Thyroid gland (tissue), 4 donors: ENCODE data around the gene NTN5. TPM values are rescaled to one million over a fixed set of nuclear protein-coding genes. Genes with fewer than 3 reads are reported as not detected.

Experiments
- DNase-seq, 2 donors: peaks; one replicate each; pipeline ENCODE4 v3.0.0-alpha.2; 2019
- H3K27ac ChIP-seq, 3 donors: fragments of 200-600 bp; sonication (generic); 1 replicate in 2 of 3; 2 replicates in 1 of 3; pipeline ENCODE4 v1.5.1; 2016 to 2019; ENCODE audit warnings: mild to moderate bottlenecking in 1 of 3, moderate library complexity in 1 of 3
- H3K27me3 ChIP-seq: fragments of 200-600 bp; sonication (generic); one replicate; pipeline ENCODE4 v1.5.1; 2019
- H3K36me3 ChIP-seq, 2 donors: fragments of 200-600 bp; sonication (generic); one replicate each; pipeline ENCODE4 v1.5.1; 2016 to 2019
- H3K4me1 ChIP-seq, 2 donors: fragments of 200-600 bp; sonication (generic); one replicate each; pipeline ENCODE4 v1.5.1; 2017 to 2019
- H3K4me3 ChIP-seq, 3 donors: fragments of 200-600 bp; sonication (generic); replicated peaks in 1 of 3; 1 replicate in 2 of 3; 2 replicates in 1 of 3; pipeline ENCODE4 v1.5.1; 2016; ENCODE audit warnings: mild to moderate bottlenecking in 1 of 3
- H3K9me3 ChIP-seq: fragments of 200-600 bp; sonication (generic); one replicate; pipeline ENCODE4 v1.5.1; 2017
- CTCF ChIP-seq, 6 experiments: fragments of 200-600 bp in 3 of 6; fragments of 450-650 bp in 3 of 6; sonication (generic) in 3 of 6; IDR thresholded peaks; one replicate each; pipeline ENCODE4 v1.5.1; 2016 to 2019; ENCODE audit warnings: antibody characterized with exemption in 6 of 6, mild to moderate bottlenecking in 2 of 6, inconsistent platforms in 1 of 6, moderate library complexity in 1 of 6
- POLR2A ChIP-seq, 2 donors: fragments of 450-650 bp; IDR thresholded peaks; one replicate each; pipeline ENCODE4 v1.6.1; 2017; ENCODE audit warnings: antibody characterized with exemption in 2 of 2, mild to moderate bottlenecking in 2 of 2, moderate library complexity in 1 of 2
- WGBS, 2 donors: methylation state at CpG; one replicate each; pipeline ENCODE4 v1.1.5; 2017; 5-methylcytosine and 5-hydroxymethylcytosine counted together
- intact Hi-C: fragments of 100-400 bp; cut with DNase I; formaldehyde crosslinking; loops from one replicate; pipeline ENCODE4 v1.15.1; 2023
- total RNA-seq, 4 donors: library from RNA; depleted of rRNA; stranded (reverse); fragments of >200 nt; gene quantifications; one replicate each; pipeline ENCODE4 v1.2.3, GENCODE V29; 2016

NTN5 gene
- total RNA-seq, 4 donors from 2014 or later, result 0.45 to 1.2 (median 0.78) TPM; not detected in 1

DNA sequence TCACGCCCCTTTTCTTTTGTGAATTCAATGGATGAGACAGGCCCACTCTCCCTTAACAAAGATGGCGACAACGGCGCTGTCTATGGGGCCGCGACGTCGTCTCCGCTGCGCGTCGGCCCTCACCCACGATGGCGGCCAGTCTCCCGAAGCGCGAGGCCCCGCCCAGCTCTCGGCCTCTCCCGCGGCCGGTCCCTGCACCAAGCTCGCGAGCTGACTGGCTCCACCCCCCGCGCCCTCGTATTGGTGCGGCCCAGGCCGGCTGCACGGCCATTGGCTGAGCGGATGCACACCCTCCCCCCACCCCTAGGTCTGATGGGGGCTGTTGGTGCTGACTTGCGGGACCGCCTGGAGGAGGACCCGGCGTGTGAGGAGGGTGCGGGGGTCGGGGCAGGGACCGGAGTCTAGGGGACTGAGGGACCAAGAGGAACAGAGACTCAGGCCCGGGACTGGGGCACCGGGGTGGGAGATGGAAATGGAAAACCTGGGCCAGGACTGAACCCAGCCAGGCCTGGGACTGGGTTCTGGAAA lies 48.7 kb downstream of the NTN5 start:
- Histone ChIP-seq H3K9me3 (no peaks in the 10 kb centered on the region), H3K4me3 (peak overlapping the region in 2 of 3 donors; percentile 37 to 76), H3K27ac (peak overlapping the region; percentile 73 to 81 (median 81)), H3K27me3 (no peaks in the 10 kb centered on the region), H3K36me3 (peaks cover 4 to 5% of the 10 kb centered on the region in 2 donors), H3K4me1 (peaks cover 20 to 25% of the 10 kb centered on the region in 2 donors)
- 0 to 5% methylated on average over 16 to 33 of the region's 40 CpGs for whole genome bisulfite sequencing, 2 donors
- intact Hi-C loops, result no loop called here
- TF ChIP-seq POLR2A (IDR thresholded peaks at IDR 0.05) (peak in 1 of 2 donors; percentile 57), CTCF (IDR thresholded peaks at IDR 0.05) (no peak)
- peak; percentile 99 for DNase-seq

GRCh38 chr19:48623556-48624066 lies 49.2 kb downstream of the NTN5 start:
- Histone ChIP-seq H3K4me1 (peaks cover 20 to 25% of the 10 kb centered on the region in 2 donors), H3K9me3 (no peaks in the 10 kb centered on the region), H3K36me3 (peaks cover 4 to 5% of the 10 kb centered on the region in 2 donors), H3K27me3 (no peaks in the 10 kb centered on the region), H3K4me3 (no peak overlapping the region), H3K27ac (peak overlapping the region; percentile 55 to 72 (median 64))
- WGBS, 2 donors, result 30 to 32% methylated on average over 8 of the region's 8 CpGs
- TF ChIP-seq POLR2A (IDR thresholded peaks at IDR 0.05), result no peak
- TF ChIP-seq CTCF (IDR thresholded peaks at IDR 0.05), result no peak
- DNase-seq, result no peak
- intact Hi-C loops, result no loop called here

GRCh38 chr19:48619692-48620585 lies 52.9 kb downstream of the NTN5 start:
- TF ChIP-seq CTCF (IDR thresholded peaks at IDR 0.05) (peak in 1 of 6 experiments; percentile 20), POLR2A (IDR thresholded peaks at IDR 0.05) (no peak)
- intact Hi-C loops, result no loop called here
- peaks cover 22% of the 10 kb centered on the region in 2 donors for H3K36me3 ChIP-seq
- no peaks in the 10 kb centered on the region for H3K27me3 ChIP-seq
- peaks cover 27 to 42% of the 10 kb centered on the region in 2 donors for H3K4me1 ChIP-seq
- H3K9me3 ChIP-seq, result no peaks in the 10 kb centered on the region
- H3K27ac ChIP-seq, result peak overlapping the region; percentile 91 to 99 (median 97)
- peak overlapping the region in 2 of 3 donors; percentile 58 to 77 for H3K4me3 ChIP-seq
- WGBS, 2 donors, result 30 to 35% methylated on average over 6 of the region's 6 CpGs
- DNase-seq, result no peak

DNA sequence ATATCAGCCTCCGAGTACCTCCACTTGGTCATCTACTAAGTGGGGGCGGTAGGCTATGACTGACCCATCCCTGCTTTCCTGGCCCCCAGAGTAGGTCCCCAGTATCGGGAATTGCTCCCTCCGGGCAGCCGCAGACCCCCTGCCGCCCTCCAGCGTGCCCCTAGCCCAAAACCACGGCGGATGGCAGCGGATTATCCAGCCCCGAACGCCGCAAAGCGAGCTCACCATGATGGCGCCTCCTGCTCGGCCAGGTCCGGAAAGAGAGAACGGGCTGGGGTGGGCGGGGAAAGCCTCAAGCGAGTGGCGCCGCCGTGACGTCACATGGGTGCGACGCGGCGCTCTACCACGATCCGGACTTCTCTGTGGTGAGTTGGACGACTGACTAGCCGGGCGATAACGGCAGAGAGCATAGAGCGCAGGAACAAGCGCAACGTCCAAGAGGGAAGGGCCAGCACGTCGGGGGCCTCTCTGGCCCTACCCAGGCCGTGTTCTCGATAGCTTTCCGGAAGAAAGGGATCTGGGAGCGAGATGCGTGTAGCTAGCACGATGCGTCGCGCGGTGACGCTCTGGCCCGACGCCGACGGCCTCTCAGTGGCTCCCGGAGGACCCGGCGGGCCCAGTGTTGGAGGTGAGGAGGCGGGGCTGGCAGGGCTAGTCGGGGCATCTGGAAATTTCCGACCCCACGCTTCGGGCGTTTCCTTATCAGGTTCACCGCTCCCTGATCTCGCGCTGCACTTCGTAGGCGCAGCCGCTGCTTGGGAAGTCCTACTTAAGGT lies 53.7 kb downstream of the NTN5 start, which contains the start of the genes RPL18 and SPHK2:
Gene RPL18, minus strand, starts transcription at position 263 of the 776 bp plus-strand sequence. Its CDS starts 35 bp downstream, at position 228.
Gene SPHK2, plus strand, starts transcription at position 591 of the 776 bp plus-strand sequence. CDS start 1,009 bp downstream, outside the sequence.
- Histone ChIP-seq H3K4me3 (peak within 1 kb of the TSS; percentile 58 to 88 (median 81)), H3K27ac (peak within 1 kb of the TSS; percentile 91 to 99 (median 97)), H3K4me1 (peaks cover 21 to 35% of the 10 kb centered on the region in 2 donors), H3K36me3 (peaks cover 25 to 26% of the 10 kb centered on the region in 2 donors), H3K27me3 (no peaks in the 10 kb centered on the region), H3K9me3 (no peaks in the 10 kb centered on the region)
- DNase-seq, result peak; percentile 98 to 99
- intact Hi-C loops, result no loop called here
- TF ChIP-seq CTCF (IDR thresholded peaks at IDR 0.05) (no peak), POLR2A (IDR thresholded peaks at IDR 0.05) (peak in 1 of 2 donors; percentile 84)
- WGBS, 2 donors, result 0 to 1% methylated on average over 8 to 63 of the region's 69 CpGs
